NCI-H446 (cell line): ENCODE measurements around the gene IL1R1.

ENCODE experiments used
- DNase-seq, 2 experiments: peaks; one replicate each; lab custom pipeline; 2025; lab: John Stamatoyannopoulos, UW

Gene IL1R1

GRCh38 chr2:102206666-102207341 lies 64.3 kb downstream of the IL1R1 start:
- DNase-seq: no peak

DNA sequence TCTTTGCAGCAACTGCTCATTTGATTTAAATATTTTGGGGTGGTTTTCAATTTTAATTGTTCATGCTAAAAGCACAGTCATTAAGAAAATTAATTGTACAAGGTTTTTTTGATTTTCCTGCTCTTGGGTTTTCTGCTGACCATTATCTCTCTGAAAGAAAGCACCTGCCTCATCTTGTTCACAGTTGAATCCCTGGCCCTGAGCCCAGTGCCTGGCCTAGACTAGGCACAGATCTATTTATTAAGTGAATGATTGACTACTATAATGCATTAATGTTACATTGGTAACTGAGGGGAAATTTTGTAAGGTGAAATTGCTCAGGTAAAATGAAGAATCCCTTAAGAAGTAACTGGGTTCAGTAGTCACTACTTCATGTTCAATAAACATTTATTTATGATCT lies 66.2 kb downstream of the IL1R1 start:
- no peak for DNase-seq

GRCh38 chr2:102209474-102209873 lies 66.9 kb downstream of the IL1R1 start:
- DNase-seq: no peak

- no peak for DNase-seq
Measured at GRCh38 chr2:102217032-102217431, 74.5 kb downstream of the IL1R1 start.

DNA sequence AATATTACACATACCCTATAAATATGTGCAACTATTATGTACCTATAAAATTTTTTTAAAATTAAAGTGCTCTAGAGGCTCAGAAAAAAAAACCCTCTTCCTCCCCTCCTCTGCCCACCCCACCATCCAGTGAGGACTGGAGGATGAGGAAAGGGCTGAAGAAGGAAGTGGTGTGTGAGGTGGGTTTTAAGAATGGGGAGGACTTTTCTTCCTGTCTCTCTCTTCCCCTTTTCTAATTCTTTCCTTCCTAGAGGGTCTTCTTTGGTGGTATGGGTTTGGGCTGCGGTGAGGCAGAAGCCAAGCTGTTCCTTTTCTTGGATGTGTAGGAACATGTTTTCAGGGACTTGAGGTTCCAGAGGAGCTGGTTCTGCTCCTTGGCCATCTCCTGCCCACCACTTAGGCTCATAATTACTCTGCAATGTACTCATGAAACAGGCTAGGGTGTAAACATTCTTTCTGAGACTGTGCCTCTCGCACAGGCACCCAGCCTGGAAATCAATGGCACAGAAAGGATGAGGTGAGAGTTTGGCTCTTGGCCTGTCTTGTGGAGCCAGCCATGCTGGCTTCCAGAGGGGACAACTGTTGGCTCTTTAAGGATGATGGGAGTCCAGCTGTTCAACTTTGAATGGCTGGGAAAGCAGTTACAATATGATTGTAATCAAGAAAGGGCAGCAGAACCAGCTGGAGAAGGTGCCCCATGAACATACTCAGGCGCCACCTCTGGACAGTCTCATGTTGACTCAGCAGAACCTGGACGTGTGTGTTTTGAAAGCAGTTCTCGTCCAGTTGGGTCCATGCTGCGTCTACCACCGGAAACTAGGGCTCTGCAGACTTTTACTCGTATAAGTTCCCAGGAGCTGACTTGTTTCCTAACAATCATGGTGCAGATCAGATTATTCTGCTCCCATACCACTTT lies 82.5 kb downstream of the IL1R1 start:
- DNase-seq: no peak

DNA sequence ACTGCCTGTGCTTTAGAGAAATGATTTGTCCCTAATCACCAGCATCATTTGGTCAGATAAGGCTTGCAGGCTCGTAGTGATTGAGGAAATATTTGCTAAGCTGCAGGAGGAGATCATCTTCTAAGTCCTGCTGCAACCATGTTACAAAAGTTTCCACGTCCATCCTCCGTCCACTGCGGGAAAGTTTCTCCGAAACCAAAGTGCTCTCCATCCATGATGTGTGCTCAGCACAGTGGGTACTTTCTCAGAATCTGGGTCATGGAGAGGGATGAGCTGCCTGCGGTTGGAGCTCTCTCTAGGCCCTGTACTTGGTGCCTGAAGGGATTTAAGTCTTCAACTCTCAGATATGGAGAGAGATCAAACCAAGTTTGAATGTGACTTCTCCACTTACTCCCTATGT lies 83.6 kb downstream of the IL1R1 start:
- DNase-seq: no peak

- no peak for DNase-seq
Measured at GRCh38 chr2:102226612-102227391, 84.3 kb downstream of the IL1R1 start.

DNA sequence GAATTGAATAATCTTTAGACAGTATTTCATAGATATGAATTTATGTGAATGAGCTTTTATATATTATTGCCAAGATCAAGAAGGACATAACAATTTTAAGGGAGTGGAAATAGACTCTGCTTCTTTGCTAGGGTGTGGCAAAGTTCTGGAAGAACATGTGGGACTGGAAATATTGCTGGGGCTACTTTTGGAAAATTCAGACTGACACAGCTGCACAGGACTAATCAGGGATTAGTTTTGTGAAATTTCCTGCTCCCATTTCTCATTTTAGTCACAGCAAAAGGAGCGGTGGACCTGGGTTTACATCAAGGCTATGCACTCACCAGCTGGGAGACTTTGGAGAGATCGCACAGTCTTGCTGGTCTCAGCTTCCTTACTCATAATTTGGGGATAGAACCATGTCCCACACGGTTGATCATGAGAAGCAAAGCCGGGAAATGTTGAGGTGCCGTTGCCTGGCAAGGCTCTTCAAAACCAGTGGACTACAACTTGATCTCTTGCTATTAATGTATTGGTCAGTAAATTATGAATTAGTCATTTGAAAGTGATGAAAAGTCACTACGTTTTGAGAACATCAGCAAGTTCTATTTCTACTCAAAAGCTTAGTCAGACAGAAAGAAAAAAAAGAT lies 86.7 kb downstream of the IL1R1 start:
- no peak for DNase-seq
